SK-N-SH (cell line): ENCODE data around the gene HAND2. TPM values are rescaled to one million over a fixed set of nuclear protein-coding genes. Genes with fewer than 3 reads are reported as not detected.

Experiments
- CTCF ChIA-PET: fragments of 300-600, 350-600 bp; formaldehyde crosslinking; extraction: SDS; loops from one replicate; lab custom pipeline; 2021; lab: Yijun Ruan, JAX
- POLR2A ChIA-PET: fragments of 350-600 bp; sonication (Branson Sonifier 250); formaldehyde crosslinking; extraction: SDS; loops from one replicate; lab custom pipeline; 2020; ENCODE audit warnings: antibody characterized with exemption, inconsistent platforms; lab: Yijun Ruan, JAX
- DNase-seq: peaks from one replicate; pipeline ENCODE4 v3.0.0; 2012
- H2AFZ ChIP-seq: fragments of 200-600 bp; sonication (generic); 2 replicates; pipeline ENCODE4 v1.8.1; 2016; ENCODE audit warnings: antibody characterized with exemption, mild to moderate bottlenecking, low read depth
- H3F3A ChIP-seq: fragments of 200-600 bp; sonication (generic); replicated peaks from 2 replicates; pipeline ENCODE3; 2016; ENCODE audit warnings: antibody characterized with exemption, mild to moderate bottlenecking; ENCODE audit not compliant: insufficient read depth
- H3K27ac ChIP-seq, 2 experiments: fragments of 200-500 bp in 1 of 2; fragments of 200-600 bp in 1 of 2; sonication (Bioruptor generic) in 1 of 2; sonication (generic), shearing (Covaris generic) in 1 of 2; 2 replicates each; pipeline versions ENCODE4 v1.5.1 to v1.6.1; 2014 to 2016; ENCODE audit warnings: low read depth in 2 of 2, inconsistent platforms in 1 of 2, low read length in 1 of 2, mild to moderate bottlenecking in 1 of 2, mixed read lengths in 1 of 2
- H3K27me3 ChIP-seq: fragments of 200-600 bp; sonication (generic), shearing (Covaris generic); 2 replicates; pipeline ENCODE4 v1.6.1; 2016; ENCODE audit warnings: mixed run types; ENCODE audit not compliant: insufficient read depth
- H3K36me3 ChIP-seq, 2 experiments: fragments of 200-500 bp in 1 of 2; fragments of 200-600 bp in 1 of 2; sonication (Bioruptor generic) in 1 of 2; sonication (generic) in 1 of 2; replicated peaks in 1 of 2; 2 replicates each; pipeline versions ENCODE3 to v1.5.1; 2014 to 2016; ENCODE audit warnings: low read length in 1 of 2, mild to moderate bottlenecking in 1 of 2; ENCODE audit not compliant: insufficient read depth in 2 of 2, control insufficient read depth in 1 of 2
- H3K4me1 ChIP-seq, 2 experiments: fragments of 200-500 bp in 1 of 2; fragments of 200-600 bp in 1 of 2; sonication (Bioruptor generic) in 1 of 2; sonication (generic), shearing (Covaris generic) in 1 of 2; 2 replicates each; pipeline versions ENCODE4 v1.5.1 to v1.6.1; 2014 to 2016; ENCODE audit warnings: low read depth in 1 of 2, low read length in 1 of 2, mixed run types in 1 of 2; ENCODE audit not compliant: insufficient read depth in 2 of 2, control insufficient read depth in 1 of 2
- H3K4me2 ChIP-seq: fragments of 200-600 bp; sonication (generic), shearing (Covaris generic); 2 replicates; pipeline ENCODE4 v1.6.1; 2017; ENCODE audit warnings: mixed run types
- H3K4me3 ChIP-seq, 2 experiments: fragments of 200-500 bp in 1 of 2; fragments of 200-600 bp in 1 of 2; sonication (Bioruptor generic) in 1 of 2; sonication (generic), shearing (Covaris generic) in 1 of 2; 2 replicates each; pipeline versions ENCODE4 v1.5.1 to v1.8.1; 2014 to 2016; ENCODE audit warnings: low read depth in 2 of 2, inconsistent platforms in 1 of 2, low read length in 1 of 2, mild to moderate bottlenecking in 1 of 2, mixed read lengths in 1 of 2, moderate library complexity in 1 of 2
- H3K79me2 ChIP-seq: fragments of 200-600 bp; sonication (generic); 2 replicates; pipeline ENCODE4 v1.8.1; 2017; ENCODE audit warnings: mild to moderate bottlenecking; ENCODE audit not compliant: insufficient read depth
- H3K9ac ChIP-seq: fragments of 200-600 bp; sonication (generic); 2 replicates; pipeline ENCODE4 v1.6.1; 2017; ENCODE audit warnings: mixed run types
- H3K9me2 ChIP-seq: fragments of 200-600 bp; sonication (generic); 2 replicates; pipeline ENCODE4 v1.6.1; 2017; ENCODE audit warnings: mixed run types
- H3K9me3 ChIP-seq: fragments of 200-600 bp; sonication (generic); 2 replicates; pipeline ENCODE4 v1.6.1; 2017; ENCODE audit warnings: mixed run types, mild to moderate bottlenecking, moderate library complexity
- H4K20me1 ChIP-seq: fragments of 200-600 bp; sonication (generic); 2 replicates; pipeline ENCODE4 v1.6.1; 2017; ENCODE audit warnings: mild to moderate bottlenecking, mixed run types; ENCODE audit not compliant: insufficient read depth
- CHD2 ChIP-seq: fragments of 150-350 bp; IDR thresholded peaks from 2 replicates; pipeline ENCODE4 v1.6.1; 2018; ENCODE audit warnings: low read length; ENCODE audit not compliant: partially characterized antibody
- FOSL2 ChIP-seq: IDR thresholded peaks from 2 replicates; pipeline ENCODE4 v1.4.0; 2012; ENCODE audit warnings: low read depth, mild to moderate bottlenecking, moderate library complexity, borderline replicate concordance
- MXI1 ChIP-seq: IDR thresholded peaks from 2 replicates; pipeline ENCODE4 v1.6.1; 2012; ENCODE audit warnings: mild to moderate bottlenecking, low read depth, low read length, improper control_type of control experiment
- NRF1 ChIP-seq: IDR thresholded peaks from 2 replicates; pipeline ENCODE4 v1.6.1; 2012; ENCODE audit warnings: low read depth, mild to moderate bottlenecking, low read length
- POLR2AphosphoS5 ChIP-seq: IDR thresholded peaks from 2 replicates; pipeline ENCODE4 v1.6.1; 2012; ENCODE audit warnings: low read depth, low read length
- TAF1 ChIP-seq: IDR thresholded peaks from 2 replicates; pipeline ENCODE4 v1.6.1; 2012; ENCODE audit warnings: low read depth, mild to moderate bottlenecking, low read length, moderate library complexity, borderline replicate concordance
- USF1 ChIP-seq: IDR thresholded peaks from 2 replicates; pipeline ENCODE4 v1.4.0; 2012; ENCODE audit warnings: low read depth, borderline replicate concordance
- WGBS: methylation state at CpG from one replicate; pipeline ENCODE4 v1.1.6; 2017; ENCODE audit warnings: low lambda C conversion rate; 5-methylcytosine and 5-hydroxymethylcytosine counted together
- polyA plus RNA-seq, 3 experiments: library from polyadenylated mRNA; depleted of rRNA; stranded (reverse); fragments of >200 nt; gene quantifications; 2 replicates each; pipeline ENCODE4 v1.2.3, GENCODE V29; 2012

HAND2 gene
- polyA plus RNA-seq, 1 of the 3 experiments (the other 2 are of a cell fraction): 106 TPM

GRCh38 chr4:173513651-173514050 lies 16.4 kb downstream of the HAND2 start:
- no peak for DNase-seq
- H3K79me2 ChIP-seq: peaks cover 19% of the 10 kb centered on the region

GRCh38 chr4:173511787-173512361 lies 18.2 kb downstream of the HAND2 start:
- H3K4me3 ChIP-seq: no peak overlapping the region; a peak in 1 of 4 replicates
- H3K27me3 ChIP-seq: no peaks in the 10 kb centered on the region
- peak overlapping the region in 1 of 2 experiments; percentile 99; a peak in 2 of 4 replicates for H3K27ac ChIP-seq
- no peak for DNase-seq
- no peaks in the 10 kb centered on the region for H4K20me1 ChIP-seq
- H2AFZ ChIP-seq: no peak overlapping the region
- WGBS: 52% methylated on average over 2 of the region's 3 CpGs
- peaks cover 8 to 31% of the 10 kb centered on the region in 2 experiments; a peak in 3 of 4 replicates for H3K4me1 ChIP-seq
- no peak overlapping the region for H3K9ac ChIP-seq
- H3K4me2 ChIP-seq: no peak overlapping the region
- H3K79me2 ChIP-seq: peaks cover 29% of the 10 kb centered on the region
- H3F3A ChIP-seq: peaks cover 24% of the 10 kb centered on the region
- TF ChIP-seq USF1 (peak; percentile 46; the same call in 1 of the 2 replicates), NRF1 (no peak), POLR2AphosphoS5 (peak; percentile 9; the same call in 1 of the 2 replicates)
- peaks cover 5 to 6% of the 10 kb centered on the region in 2 experiments for H3K36me3 ChIP-seq
- ChIA-PET POLR2A (interaction anchor here (1.0 to 9.7 kb wide), 4 partner anchors 8 to 558 kb away, joined by 3 to 91 read pairs (median 12); no protein-coding TSS in a partner anchor), CTCF (interaction anchor here (1.2 to 1.7 kb wide), 3 partner anchors 92 to 479 kb away, joined by 3 to 9 read pairs (median 4); no protein-coding TSS in a partner anchor)
- H3K9me2 ChIP-seq: no peaks in the 10 kb centered on the region
- H3K9me3 ChIP-seq: no peaks in the 10 kb centered on the region

More at GRCh38 chr4:173513651-173514050, 16.4 kb downstream of the HAND2 start:
- no peaks in the 10 kb centered on the region for H3K27me3 ChIP-seq
- peaks cover 8 to 34% of the 10 kb centered on the region in 2 experiments; a peak in 3 of 4 replicates for H3K4me1 ChIP-seq
- TF ChIP-seq FOSL2 (no peak), TAF1 (no peak), USF1 (no peak), CHD2 (no peak), MXI1 (no peak)
- H4K20me1 ChIP-seq: no peaks in the 10 kb centered on the region
- H2AFZ ChIP-seq: no peak overlapping the region
- no peak overlapping the region for H3K9ac ChIP-seq
- H3K36me3 ChIP-seq: peaks cover 5 to 6% of the 10 kb centered on the region in 2 experiments
- H3K9me2 ChIP-seq: no peaks in the 10 kb centered on the region
- H3K27ac ChIP-seq: peak overlapping the region; percentile 26 to 99
- H3K4me2 ChIP-seq: peak overlapping the region; percentile 39
- POLR2A ChIA-PET: interaction anchor here (0.7 to 2.0 kb wide), 2 partner anchors 64 to 492 kb away, joined by 3 to 6 read pairs; no protein-coding TSS in a partner anchor
- CTCF ChIA-PET: interaction anchor here (1.6 to 2.1 kb wide), 2 partner anchors 93 to 195 kb away, joined by 4 read pairs; no protein-coding TSS in a partner anchor
- peaks cover 25% of the 10 kb centered on the region for H3F3A ChIP-seq
- H3K9me3 ChIP-seq: no peaks in the 10 kb centered on the region
- no peak overlapping the region for H3K4me3 ChIP-seq
